ENCODE results near the gene KDELR3. TPM values are rescaled to one million over a fixed set of nuclear protein-coding genes. Genes with fewer than 3 reads are reported as not detected.
"Not testable (repeated sequence)": the region's sequence is repeated elsewhere in the genome, so short reads cannot be mapped to it uniquely, and the experiment has no call there.

KDELR3 gene
- polyA plus RNA-seq, 1 experiment, result 150 TPM

GRCh38 chr22:38468443-38469305 lies 778 bp downstream of the KDELR3 start:
- H3K36me3 ChIP-seq (ENCODE audit: control insufficient read depth, insufficient read depth, low read length), result no peaks in the 10 kb centered on the region
- TF ChIP-seq CTCF (IDR thresholded peaks at IDR 0.05; ENCODE audit: insufficient read depth, low read depth, low read length), result peak; percentile 40; the same call in 1 of the 2 replicates
- ChIA-PET CTCF (interaction anchor here (1.2 to 1.7 kb wide), 4 partner anchors 11 to 416 kb away, joined by 3 to 7 read pairs (median 3); no protein-coding TSS in a partner anchor), POLR2A (no interaction called here)
- H3K27me3 ChIP-seq (ENCODE audit: control insufficient read depth, insufficient read depth, low read length), result peaks cover 2% of the 10 kb centered on the region
- peak overlapping the region; percentile 100 for H3K4me3 ChIP-seq (ENCODE audit: low read depth, low read length)
- no peak for DNase-seq (ENCODE audit: low read depth)

- CTCF ChIA-PET, result interaction anchor here (1.2 to 1.7 kb wide), 4 partner anchors 11 to 417 kb away, joined by 3 to 7 read pairs (median 3); no protein-coding TSS in a partner anchor
- H3K4me3 ChIP-seq (ENCODE audit: low read depth, low read length), result peak overlapping the region; percentile 100
Observed at GRCh38 chr22:38469306-38469781, 1.4 kb downstream of the KDELR3 start.

GRCh38 chr22:38470179-38470578 lies 2.3 kb downstream of the KDELR3 start:
- CTCF ChIA-PET, result interaction anchor here (1.7 kb wide), 1 partner anchor 16 kb away, joined by 3 read pairs; no protein-coding TSS in a partner anchor
- DNase-seq (ENCODE audit: low read depth); POLR2A ChIA-PET; H3K36me3 ChIP-seq (ENCODE audit: control insufficient read depth, insufficient read depth, low read length); H3K27me3 ChIP-seq (ENCODE audit: control insufficient read depth, insufficient read depth, low read length); H3K4me3 ChIP-seq (ENCODE audit: low read depth, low read length): not testable (repeated sequence)

More at GRCh38 chr22:38469306-38469781, 1.4 kb downstream of the KDELR3 start:
- H3K27me3 ChIP-seq (ENCODE audit: control insufficient read depth, insufficient read depth, low read length), result peaks cover 2% of the 10 kb centered on the region
- POLR2A ChIA-PET, result no interaction called here
- H3K36me3 ChIP-seq (ENCODE audit: control insufficient read depth, insufficient read depth, low read length), result no peaks in the 10 kb centered on the region
- no peak for DNase-seq (ENCODE audit: low read depth)
- no peak for TF ChIP-seq CTCF (IDR thresholded peaks at IDR 0.05; ENCODE audit: insufficient read depth, low read depth, low read length)

- no peak for DNase-seq (ENCODE audit: low read depth)
- H3K4me3 ChIP-seq (ENCODE audit: low read depth, low read length), result no peak overlapping the region
- no peak for TF ChIP-seq CTCF (IDR thresholded peaks at IDR 0.05; ENCODE audit: insufficient read depth, low read depth, low read length)
- ChIA-PET POLR2A (no interaction called here), CTCF (no interaction called here)
- H3K36me3 ChIP-seq (ENCODE audit: control insufficient read depth, insufficient read depth, low read length), result peaks cover 5% of the 10 kb centered on the region
- H3K27me3 ChIP-seq (ENCODE audit: control insufficient read depth, insufficient read depth, low read length), result no peaks in the 10 kb centered on the region; the same call in 1 of the 2 replicates
Observed at GRCh38 chr22:38471237-38471636, 3.3 kb downstream of the KDELR3 start.

- CTCF ChIA-PET, result interaction anchor here (1.4 kb wide), 1 partner anchor 11 kb away, joined by 4 read pairs; no protein-coding TSS in a partner anchor
- Histone ChIP-seq H3K36me3 (ENCODE audit: control insufficient read depth, insufficient read depth, low read length) (peaks cover 9% of the 10 kb centered on the region), H3K27me3 (ENCODE audit: control insufficient read depth, insufficient read depth, low read length) (no peaks in the 10 kb centered on the region), H3K4me3 (ENCODE audit: low read depth, low read length) (no peak overlapping the region)
- POLR2A ChIA-PET, result no interaction called here
- TF ChIP-seq CTCF (IDR thresholded peaks at IDR 0.05; ENCODE audit: insufficient read depth, low read depth, low read length), result no peak
- DNase-seq (ENCODE audit: low read depth), result no peak
Observed at GRCh38 chr22:38474003-38474607, 6.2 kb downstream of the KDELR3 start.

Data from BJ (cell line).